ENCODE measurements around the gene FBN1. TPM values are rescaled to one million over a fixed set of nuclear protein-coding genes. Genes with fewer than 3 reads are reported as not detected.

The FBN1 gene
- total and polyA plus RNA-seq, 2 donors (not counting 3 experiments of a cell fraction or from before 2014, with no cell fraction given): 107 to 111 TPM

DNA sequence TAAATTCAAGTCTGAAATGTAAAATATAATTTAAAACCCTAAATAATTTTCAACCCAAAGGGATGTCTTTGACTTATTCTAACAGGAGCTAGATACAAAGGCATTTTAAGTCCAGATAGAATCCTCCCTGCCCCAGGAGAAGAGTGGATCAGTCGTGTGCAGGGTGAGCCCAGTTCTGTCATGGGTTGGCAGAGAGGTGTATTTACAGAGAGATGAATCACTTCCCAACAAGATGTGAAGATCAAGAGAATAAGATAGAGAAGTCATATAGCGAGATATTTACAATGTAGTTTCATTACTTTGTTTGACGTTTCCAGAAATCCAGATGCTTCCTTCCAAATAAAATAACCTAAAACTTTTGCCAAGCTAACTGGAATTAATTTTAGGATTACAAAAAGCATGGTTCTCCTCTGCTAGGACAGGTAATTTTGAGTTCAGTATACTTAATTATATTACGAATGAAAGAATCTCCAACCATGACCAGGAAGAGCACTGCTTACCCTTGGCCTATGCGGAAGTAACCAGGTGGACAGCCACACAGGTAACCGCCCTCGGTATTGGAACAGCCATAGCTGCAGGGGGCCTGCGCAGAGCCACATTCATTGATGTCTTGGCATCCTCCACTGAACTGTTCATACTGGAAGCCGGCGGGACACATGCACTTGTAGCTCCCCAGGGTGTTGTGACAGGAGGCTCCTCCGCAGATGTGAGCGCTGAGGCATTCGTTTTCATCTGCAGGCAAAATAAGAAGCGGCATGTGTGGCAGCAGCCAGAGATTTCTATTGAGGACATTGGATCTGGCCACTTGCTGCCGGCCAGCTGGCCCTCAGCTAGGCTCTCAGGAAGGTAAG lies 230.2 kb downstream of the FBN1 start:
- H3K9me1 ChIP-seq (replicated peaks; ENCODE audit: control insufficient read depth, extremely low read depth, insufficient read depth, low read length): no peaks in the 10 kb centered on the region
- intact Hi-C loops (cut with micrococcal nuclease) (no loop called here), dilution Hi-C loops (cut with MboI; ENCODE audit: extremely low pct_ligation_motif_present, low sequenced_read_pairs) (no loop called here)
- ChIA-PET CTCF (interaction anchor here (1.0 to 1.9 kb wide), 5 partner anchors 10 to 57 kb away, joined by 3 to 8 read pairs (median 4); no protein-coding TSS in a partner anchor), POLR2A (no interaction called here)
- TF ChIP-seq EZH2 (IDR thresholded peaks at IDR 0.05; ENCODE audit: borderline replicate concordance, low read depth, low read length, severe bottlenecking) (no peak), POLR2AphosphoS5 (IDR thresholded peaks at IDR 0.05; ENCODE audit: insufficient read depth, low read depth, low read length) (no peak), POLR2A (IDR thresholded peaks at IDR 0.05; ENCODE audit: low read depth, low read length) (no peak), MYC (IDR thresholded peaks at IDR 0.05; ENCODE audit: low read depth, low read length) (no peak), FOS (IDR thresholded peaks at IDR 0.05; ENCODE audit: borderline replicate concordance, insufficient read depth, low read length) (peak; percentile 46), GATA2 (IDR thresholded peaks at IDR 0.05; ENCODE audit: insufficient read depth, insufficient read length, low read depth, low read length) (peak; percentile 65)
- no peaks in the 10 kb centered on the region for H3K9me3 ChIP-seq (replicated peaks; ENCODE audit: control insufficient read depth, insufficient read depth, low read length)
- no peaks in the 10 kb centered on the region for H4K20me1 ChIP-seq (replicated peaks; ENCODE audit: control insufficient read depth, extremely low read depth, insufficient read depth, low read length)
- H3K4me1 ChIP-seq (ENCODE audit: control insufficient read depth, extremely low read depth, insufficient read depth, low read length): peaks cover 6% of the 10 kb centered on the region
- no peak overlapping the region for H3K9ac ChIP-seq (replicated peaks; ENCODE audit: extremely low read depth, insufficient read depth, low read length)
- H3K27ac ChIP-seq (ENCODE audit: insufficient read depth, low read depth, low read length): no peak overlapping the region
- H3K36me3 ChIP-seq (ENCODE audit: control insufficient read depth in 2 of 2, extremely low read depth in 1 of 2, insufficient read depth in 2 of 2, low read length in 2 of 2): peaks cover 2 to 20% of the 10 kb centered on the region in 2 experiments
- no peaks in the 10 kb centered on the region for H3K27me3 ChIP-seq (ENCODE audit: control insufficient read depth in 2 of 2, insufficient read depth in 2 of 2, low read length in 2 of 2)
- no peak overlapping the region for H3K4me3 ChIP-seq (replicated peaks in 1 of 3; ENCODE audit: insufficient read depth in 1 of 3, low read depth in 1 of 3, low read length in 3 of 3)
- no peak overlapping the region for H3K4me2 ChIP-seq (ENCODE audit: insufficient read depth, low read length)
- DNase-seq (ENCODE audit: low read depth, low spot score) (peak; percentile 75), FAIRE-seq (peak; percentile 49)
- H3K79me2 ChIP-seq (ENCODE audit: control insufficient read depth, insufficient read depth, low read length): no peaks in the 10 kb centered on the region
- no peak overlapping the region for H2AFZ ChIP-seq (ENCODE audit: low read depth, low read length)
- no TSS peak for BruUV-seq (replicated peaks)

DNA sequence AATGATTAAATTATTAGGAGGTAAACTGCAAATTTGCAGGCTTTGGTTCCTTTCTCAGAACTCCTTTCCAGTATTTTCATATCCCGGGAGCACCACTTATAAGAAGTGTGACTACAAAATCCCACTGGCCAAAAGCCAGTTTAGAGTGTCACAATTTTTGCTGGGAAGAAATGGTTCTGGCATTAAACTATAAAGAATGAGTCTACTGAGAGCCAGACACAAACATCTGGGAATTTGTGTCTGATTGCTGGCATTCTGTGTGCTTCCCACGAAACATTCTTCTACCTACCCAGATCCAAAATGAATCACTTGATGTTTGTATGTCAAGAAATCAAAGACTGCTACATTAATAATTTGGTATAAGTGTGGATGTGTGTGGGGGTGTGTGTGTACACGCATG lies 231.5 kb downstream of the FBN1 start:
- H3K9me1 ChIP-seq (replicated peaks; ENCODE audit: control insufficient read depth, extremely low read depth, insufficient read depth, low read length): no peaks in the 10 kb centered on the region
- FAIRE-seq: no peak
- no peaks in the 10 kb centered on the region for H3K27me3 ChIP-seq (ENCODE audit: control insufficient read depth in 2 of 2, insufficient read depth in 2 of 2, low read length in 2 of 2)
- H3K4me2 ChIP-seq (ENCODE audit: insufficient read depth, low read length): no peak overlapping the region
- H3K4me1 ChIP-seq (ENCODE audit: control insufficient read depth, extremely low read depth, insufficient read depth, low read length): peaks cover 6% of the 10 kb centered on the region
- no TSS peak for BruUV-seq (replicated peaks)
- peak; percentile 28 for DNase-seq (ENCODE audit: low read depth, low spot score)
- CTCF ChIA-PET: interaction anchor here (1.5 kb wide), 1 partner anchor 19 kb away, joined by 3 read pairs; no protein-coding TSS in a partner anchor
- H3K9me3 ChIP-seq (replicated peaks; ENCODE audit: control insufficient read depth, insufficient read depth, low read length): no peaks in the 10 kb centered on the region
- H3K79me2 ChIP-seq (ENCODE audit: control insufficient read depth, insufficient read depth, low read length): no peaks in the 10 kb centered on the region
- H2AFZ ChIP-seq (ENCODE audit: low read depth, low read length): no peak overlapping the region
- H3K9ac ChIP-seq (replicated peaks; ENCODE audit: extremely low read depth, insufficient read depth, low read length): no peak overlapping the region
- H3K36me3 ChIP-seq (ENCODE audit: control insufficient read depth in 2 of 2, extremely low read depth in 1 of 2, insufficient read depth in 2 of 2, low read length in 2 of 2): peaks cover 2 to 15% of the 10 kb centered on the region in 2 experiments
- H3K4me3 ChIP-seq (replicated peaks in 1 of 3; ENCODE audit: insufficient read depth in 1 of 3, low read depth in 1 of 3, low read length in 3 of 3): no peak overlapping the region
- POLR2A ChIA-PET: no interaction called here
- H4K20me1 ChIP-seq (replicated peaks; ENCODE audit: control insufficient read depth, extremely low read depth, insufficient read depth, low read length): no peaks in the 10 kb centered on the region
- intact Hi-C loops (cut with micrococcal nuclease): no loop called here
- TF ChIP-seq GATA2 (IDR thresholded peaks at IDR 0.05; ENCODE audit: insufficient read depth, insufficient read length, low read depth, low read length) (no peak), POLR2A (IDR thresholded peaks at IDR 0.05; ENCODE audit: low read depth, low read length) (no peak)
- H3K27ac ChIP-seq (ENCODE audit: insufficient read depth, low read depth, low read length): no peak overlapping the region
- dilution Hi-C loops (cut with MboI; ENCODE audit: extremely low pct_ligation_motif_present, low sequenced_read_pairs): no loop called here

Measured in endothelial cell of umbilical vein (primary cell).